ENCODE data around the gene VSIG10L. TPM values are rescaled to one million over a fixed set of nuclear protein-coding genes. Genes with fewer than 3 reads are reported as not detected.

Gene VSIG10L
- polyA plus RNA-seq, 1 donor (not counting 4 experiments of a cell fraction or from before 2014, with no cell fraction given), result 1.5 TPM

DNA sequence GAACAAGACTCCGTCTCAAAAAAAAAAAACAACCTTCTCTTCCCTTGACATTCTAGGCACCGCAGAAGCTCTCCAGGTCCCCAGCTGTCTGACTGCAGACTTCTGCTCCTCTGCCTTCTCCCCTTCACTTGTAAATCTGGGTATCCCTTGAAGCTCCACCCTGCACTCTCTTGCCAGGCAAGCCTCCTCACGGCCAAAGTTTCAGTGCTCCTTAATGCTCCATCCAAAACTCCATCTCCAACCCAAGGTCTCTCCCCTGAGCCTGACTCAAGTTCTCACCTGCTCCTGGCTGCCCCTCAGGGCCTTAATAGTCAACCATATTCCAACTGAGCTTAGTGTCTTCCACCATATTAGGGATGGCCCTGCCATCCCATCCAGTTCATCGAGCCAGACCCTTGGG lies 28.3 kb upstream of the VSIG10L start:
- no peak overlapping the region for H3K9ac ChIP-seq (ENCODE audit: control insufficient read depth, extremely low read depth, insufficient read depth, low read length)
- H3K79me2 ChIP-seq (ENCODE audit: control insufficient read depth, insufficient read depth, low read length), result peaks cover 6% of the 10 kb centered on the region
- no peaks in the 10 kb centered on the region for H3K36me3 ChIP-seq (ENCODE audit: control insufficient read depth in 2 of 2, extremely low read depth in 1 of 2, insufficient read depth in 2 of 2, low read length in 2 of 2)
- no peak for FAIRE-seq
- H3K4me3 ChIP-seq (ENCODE audit: control insufficient read depth in 2 of 3, extremely low read depth in 1 of 3, insufficient read depth in 2 of 3, low read depth in 1 of 3, low read length in 3 of 3), result no peak overlapping the region
- TF ChIP-seq, protein P1, sequence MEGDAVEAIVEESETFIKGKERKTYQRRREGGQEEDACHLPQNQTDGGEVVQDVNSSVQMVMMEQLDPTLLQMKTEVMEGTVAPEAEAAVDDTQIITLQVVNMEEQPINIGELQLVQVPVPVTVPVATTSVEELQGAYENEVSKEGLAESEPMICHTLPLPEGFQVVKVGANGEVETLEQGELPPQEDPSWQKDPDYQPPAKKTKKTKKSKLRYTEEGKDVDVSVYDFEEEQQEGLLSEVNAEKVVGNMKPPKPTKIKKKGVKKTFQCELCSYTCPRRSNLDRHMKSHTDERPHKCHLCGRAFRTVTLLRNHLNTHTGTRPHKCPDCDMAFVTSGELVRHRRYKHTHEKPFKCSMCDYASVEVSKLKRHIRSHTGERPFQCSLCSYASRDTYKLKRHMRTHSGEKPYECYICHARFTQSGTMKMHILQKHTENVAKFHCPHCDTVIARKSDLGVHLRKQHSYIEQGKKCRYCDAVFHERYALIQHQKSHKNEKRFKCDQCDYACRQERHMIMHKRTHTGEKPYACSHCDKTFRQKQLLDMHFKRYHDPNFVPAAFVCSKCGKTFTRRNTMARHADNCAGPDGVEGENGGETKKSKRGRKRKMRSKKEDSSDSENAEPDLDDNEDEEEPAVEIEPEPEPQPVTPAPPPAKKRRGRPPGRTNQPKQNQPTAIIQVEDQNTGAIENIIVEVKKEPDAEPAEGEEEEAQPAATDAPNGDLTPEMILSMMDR (optimal IDR thresholded peaks at IDR 0.05 in 1 of 3, IDR thresholded peaks at IDR 0.05 in 1 of 3, conservative IDR thresholded peaks at IDR 0.05 in 1 of 3; ENCODE audit: extremely low read depth in 1 of 3, insufficient read depth in 2 of 3, low read length in 3 of 3), result no peak
- TF ChIP-seq EZH2 (IDR thresholded peaks at IDR 0.05; ENCODE audit: low read length), result no peak
- H3K27ac ChIP-seq (ENCODE audit: control insufficient read depth, insufficient read depth, low read length), result no peak overlapping the region
- H3K4me2 ChIP-seq (ENCODE audit: control insufficient read depth, extremely low read depth, insufficient read depth, low read depth, low read length), result no peak overlapping the region
- H3K4me1 ChIP-seq (ENCODE audit: control insufficient read depth, extremely low read depth, insufficient read depth, low read length), result peaks cover 3% of the 10 kb centered on the region
- H3K9me3 ChIP-seq (ENCODE audit: control insufficient read depth, low read depth, low read length), result no peaks in the 10 kb centered on the region
- no peaks in the 10 kb centered on the region for H4K20me1 ChIP-seq (ENCODE audit: control insufficient read depth, extremely low read depth, insufficient read depth, low read length)
- DNase-seq (ENCODE audit: low read depth, low spot score), result no peak
- H3K27me3 ChIP-seq (ENCODE audit: control insufficient read depth, extremely low read depth, insufficient read depth, low read length), result no peaks in the 10 kb centered on the region
- H3K9me1 ChIP-seq (ENCODE audit: control insufficient read depth, extremely low read depth, insufficient read depth, low read length), result no peaks in the 10 kb centered on the region
- dilution Hi-C loops (cut with MboI; ENCODE audit: extremely low pct_ligation_motif_present, low sequenced_read_pairs), result no loop called here
- H2AFZ ChIP-seq (ENCODE audit: control insufficient read depth, low read length), result no peak overlapping the region

GRCh38 chr19:51368366-51369282 lies 26.7 kb upstream of the VSIG10L start, which contains the start of gene CLDND2:
Gene CLDND2 (minus strand): TSS chr19:51369003. CDS start chr19:51368577, 426 bp downstream.
- Histone ChIP-seq H3K9me3 (ENCODE audit: control insufficient read depth, low read depth, low read length) (no peaks in the 10 kb centered on the region), H3K9ac (ENCODE audit: control insufficient read depth, extremely low read depth, insufficient read depth, low read length) (peak within 1 kb of the TSS; percentile 65), H3K9me1 (ENCODE audit: control insufficient read depth, extremely low read depth, insufficient read depth, low read length) (no peaks in the 10 kb centered on the region), H3K27ac (ENCODE audit: control insufficient read depth, insufficient read depth, low read length) (peak within 1 kb of the TSS; percentile 31), H3K36me3 (ENCODE audit: control insufficient read depth in 2 of 2, extremely low read depth in 1 of 2, insufficient read depth in 2 of 2, low read length in 2 of 2) (no peaks in the 10 kb centered on the region), H3K27me3 (ENCODE audit: control insufficient read depth, extremely low read depth, insufficient read depth, low read length) (no peaks in the 10 kb centered on the region), H4K20me1 (ENCODE audit: control insufficient read depth, extremely low read depth, insufficient read depth, low read length) (peaks cover 3% of the 10 kb centered on the region), H3K4me2 (ENCODE audit: control insufficient read depth, extremely low read depth, insufficient read depth, low read depth, low read length) (peak within 1 kb of the TSS; percentile 98), H3K79me2 (ENCODE audit: control insufficient read depth, insufficient read depth, low read length) (peaks cover 11% of the 10 kb centered on the region), H2AFZ (ENCODE audit: control insufficient read depth, low read length) (peak within 1 kb of the TSS; percentile 94), H3K4me3 (ENCODE audit: control insufficient read depth in 2 of 3, extremely low read depth in 1 of 3, insufficient read depth in 2 of 3, low read depth in 1 of 3, low read length in 3 of 3) (peak within 1 kb of the TSS; percentile 54 to 90 (median 88)), H3K4me1 (ENCODE audit: control insufficient read depth, extremely low read depth, insufficient read depth, low read length) (peaks cover 17% of the 10 kb centered on the region)
- TF ChIP-seq, protein P1 (optimal IDR thresholded peaks at IDR 0.05 in 1 of 3, IDR thresholded peaks at IDR 0.05 in 1 of 3, conservative IDR thresholded peaks at IDR 0.05 in 1 of 3; ENCODE audit: extremely low read depth in 1 of 3, insufficient read depth in 2 of 3, low read length in 3 of 3), result no peak
- TF ChIP-seq EZH2 (IDR thresholded peaks at IDR 0.05; ENCODE audit: low read length), result no peak
- dilution Hi-C loops (cut with MboI; ENCODE audit: extremely low pct_ligation_motif_present, low sequenced_read_pairs), result no loop called here
- no peak for FAIRE-seq
- no peak for DNase-seq (ENCODE audit: low read depth, low spot score)

Measured in keratinocyte (primary cell).